AG08395 (cell line): ENCODE data around the gene FHIP2A.
"Not testable (repeated sequence)": the region's sequence is repeated elsewhere in the genome, so short reads cannot be mapped to it uniquely, and the experiment has no call there.

Experiments
- DNase-seq: peaks from one replicate; pipeline ENCODE4 v3.0.0; 2012; ENCODE audit warnings: mixed read lengths, low spot score

FHIP2A gene

DNA sequence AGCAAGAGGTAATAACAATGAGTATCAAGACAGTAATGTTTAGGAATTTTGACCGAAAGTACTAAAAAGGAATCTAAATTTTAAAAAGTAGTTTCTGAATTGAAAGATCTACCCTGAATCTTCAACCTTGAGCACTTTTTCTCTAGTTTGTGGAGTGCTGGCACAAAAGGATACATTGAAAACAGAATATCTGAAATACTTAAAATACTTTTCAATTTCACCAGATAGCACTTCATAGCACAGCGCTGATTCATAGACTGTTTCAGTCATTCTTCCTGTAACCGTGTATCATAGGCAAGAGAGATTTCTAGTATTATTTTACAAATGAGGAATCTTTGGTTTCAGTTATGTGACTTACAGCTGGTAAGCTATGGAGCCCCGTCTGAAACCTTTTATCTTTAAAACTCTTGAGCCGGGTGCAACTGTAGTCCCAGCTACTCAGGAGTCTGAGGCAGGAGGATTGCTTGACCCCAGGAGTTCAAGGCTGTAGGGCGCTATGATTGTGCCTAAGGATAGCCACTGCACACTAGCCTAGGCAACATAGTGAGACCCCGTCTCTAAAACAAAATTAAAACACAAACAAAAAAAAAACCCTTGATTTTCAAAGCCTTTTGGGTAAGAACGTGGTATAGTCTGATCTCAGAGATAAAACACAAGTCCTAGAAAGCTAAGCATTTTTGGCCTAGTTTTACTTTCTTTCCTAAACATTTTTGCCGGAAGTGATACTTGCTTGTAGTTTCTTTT, 35.1 kb downstream of the FHIP2A start:
- peak; percentile 71 for DNase-seq

DNA sequence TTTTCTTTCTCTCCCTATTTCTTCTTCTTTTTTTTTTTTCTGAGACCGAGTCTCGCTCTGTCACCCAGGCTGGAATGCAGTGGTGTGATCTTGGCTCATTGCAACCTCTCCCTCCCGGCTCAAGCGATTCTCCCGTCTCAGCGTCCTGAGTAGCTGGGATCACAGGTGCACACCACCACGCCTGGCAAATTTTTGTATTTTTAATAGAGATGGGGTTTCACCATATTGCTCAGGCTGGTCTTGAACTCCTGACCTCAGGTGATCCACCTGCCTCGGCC, 35.6 kb downstream of the FHIP2A start:
- DNase-seq: not testable (repeated sequence)

DNA sequence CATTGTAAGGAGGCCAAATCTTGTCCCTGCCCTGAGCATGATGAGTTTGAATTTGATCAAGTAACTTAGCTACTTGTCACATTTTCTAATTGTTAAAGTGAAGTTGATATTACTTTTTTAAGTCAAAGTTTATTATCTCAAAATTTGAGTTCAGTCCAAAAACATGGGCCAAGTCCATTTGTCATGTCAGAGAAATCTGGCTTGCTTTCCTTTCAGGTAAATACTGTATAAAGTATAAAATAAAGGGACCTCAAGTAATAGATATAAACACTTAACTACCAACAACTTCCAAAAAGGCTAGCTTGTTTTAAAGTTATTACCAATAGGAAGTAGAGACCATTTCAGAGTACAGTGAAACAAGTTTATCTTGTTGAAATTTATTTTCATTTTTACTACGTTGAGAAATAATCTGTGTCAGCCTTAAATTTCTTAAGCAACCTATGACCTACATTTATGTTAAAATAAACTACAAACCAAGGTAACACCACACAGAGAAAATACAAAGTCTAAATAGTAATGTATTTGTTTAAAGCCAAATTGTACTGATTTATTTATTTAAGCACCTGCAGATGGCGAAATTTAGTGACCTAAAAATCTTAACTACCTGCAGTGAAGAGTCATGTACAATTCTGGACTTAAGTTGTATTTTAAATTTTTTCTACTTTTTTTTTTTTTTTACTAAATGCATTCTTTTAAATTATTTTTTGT, 36.5 kb downstream of the FHIP2A start:
- no peak for DNase-seq

DNA sequence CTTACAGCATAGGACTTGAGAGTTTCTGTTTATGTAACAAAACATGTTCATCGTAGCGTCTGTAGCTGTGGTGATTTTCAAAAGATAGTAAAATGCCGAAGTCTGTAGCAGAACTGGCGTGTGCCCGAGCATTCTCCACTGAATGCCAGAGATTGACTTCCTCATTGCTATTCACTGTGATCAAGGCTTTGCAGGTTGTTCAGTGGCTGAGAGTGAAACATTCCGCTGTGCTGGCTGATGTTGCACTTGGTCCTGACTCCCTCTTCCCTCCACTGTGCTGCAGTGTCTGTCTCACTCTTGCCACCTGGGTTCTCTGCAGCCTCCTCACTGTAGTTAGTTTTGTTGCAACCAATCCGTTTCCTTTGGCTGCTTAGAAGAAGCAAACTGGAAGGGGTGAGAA, 37.6 kb downstream of the FHIP2A start:
- no peak for DNase-seq

DNA sequence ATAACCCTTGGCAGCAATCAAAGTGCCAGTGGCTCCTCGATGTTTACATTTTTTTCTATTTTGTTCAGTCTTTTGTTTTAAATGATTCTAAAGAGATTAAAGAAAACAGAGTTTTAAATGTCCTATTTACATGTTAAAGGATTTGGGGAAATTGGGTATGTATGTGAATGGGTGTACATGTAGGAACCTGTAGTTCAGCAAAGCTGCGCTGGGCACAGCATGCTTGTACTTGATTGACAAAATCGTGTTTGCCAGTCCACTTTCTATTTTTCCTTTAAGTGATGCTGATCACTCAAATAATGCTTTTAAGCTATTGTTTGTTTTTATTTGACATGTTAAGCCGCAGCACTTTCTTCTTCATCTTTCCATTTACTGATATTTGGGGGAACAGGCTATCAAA, 40.9 kb downstream of the FHIP2A start:
- DNase-seq: no peak

DNA sequence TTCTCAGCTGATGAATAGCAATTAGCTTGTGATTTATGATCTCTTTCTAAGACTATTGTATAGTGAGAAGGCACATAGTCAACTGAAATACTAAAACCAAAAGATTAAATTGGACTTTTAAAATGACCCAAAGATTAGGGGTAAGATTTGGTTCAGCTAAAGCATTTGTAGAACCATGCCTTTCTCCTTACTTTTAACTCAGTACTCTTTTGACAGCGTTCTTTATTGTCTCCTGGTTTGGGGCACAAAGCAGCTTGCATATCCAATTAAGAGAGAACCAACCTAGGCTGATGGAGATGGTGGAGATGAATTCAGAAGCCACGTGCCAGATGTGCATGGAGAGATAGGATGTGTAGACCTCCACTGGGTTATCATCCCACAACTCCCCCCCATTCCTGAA, 45.8 kb downstream of the FHIP2A start:
- DNase-seq: no peak

DNA sequence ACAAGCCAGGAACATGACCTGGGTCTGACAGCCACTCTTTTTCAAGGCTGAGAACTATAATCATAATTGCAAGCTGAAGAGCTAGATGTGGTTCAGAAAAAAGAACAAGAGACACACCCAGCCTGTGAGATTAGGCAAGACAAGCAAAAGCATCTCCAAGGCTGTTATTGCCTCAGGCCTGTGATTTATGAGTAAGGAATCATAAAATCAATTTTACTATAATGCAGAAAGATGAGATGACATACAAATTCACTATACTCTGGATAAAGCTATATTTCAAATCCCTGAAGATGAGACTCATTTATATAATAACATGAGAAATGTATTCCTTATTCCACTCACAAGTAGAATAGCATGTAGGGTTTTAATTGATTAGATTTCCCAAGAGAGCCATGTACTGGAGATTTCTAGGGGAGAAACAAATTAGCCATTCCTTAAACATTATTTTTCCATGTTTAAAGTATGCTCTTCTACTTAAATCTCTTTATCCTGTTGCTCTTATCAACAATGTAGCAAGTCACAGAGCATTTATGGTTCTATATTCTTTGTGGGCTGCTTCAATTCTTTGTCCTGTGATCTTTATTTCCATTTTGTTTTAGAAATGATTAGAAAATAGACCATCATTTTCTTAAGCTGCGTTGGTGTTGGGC, 47.4 kb downstream of the FHIP2A start:
- DNase-seq: peak; percentile 47

DNA sequence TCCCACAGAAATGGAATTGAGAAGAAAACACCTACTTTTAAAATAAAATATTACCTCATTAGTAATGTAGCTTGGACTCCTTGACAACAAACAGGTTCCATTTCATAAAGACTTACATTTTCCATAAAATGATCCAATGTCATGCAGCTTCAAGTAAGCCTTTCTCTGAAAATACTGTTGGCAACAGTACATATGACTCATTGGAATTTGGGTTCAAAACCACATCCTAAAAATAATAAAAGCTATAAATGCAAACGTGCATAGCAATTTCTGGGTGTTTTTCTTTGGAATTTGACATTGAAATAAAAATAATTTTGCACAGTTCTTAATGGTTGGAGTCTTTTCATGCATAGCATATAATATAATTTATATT, 47.9 kb downstream of the FHIP2A start:
- DNase-seq: peak; percentile 57

DNA sequence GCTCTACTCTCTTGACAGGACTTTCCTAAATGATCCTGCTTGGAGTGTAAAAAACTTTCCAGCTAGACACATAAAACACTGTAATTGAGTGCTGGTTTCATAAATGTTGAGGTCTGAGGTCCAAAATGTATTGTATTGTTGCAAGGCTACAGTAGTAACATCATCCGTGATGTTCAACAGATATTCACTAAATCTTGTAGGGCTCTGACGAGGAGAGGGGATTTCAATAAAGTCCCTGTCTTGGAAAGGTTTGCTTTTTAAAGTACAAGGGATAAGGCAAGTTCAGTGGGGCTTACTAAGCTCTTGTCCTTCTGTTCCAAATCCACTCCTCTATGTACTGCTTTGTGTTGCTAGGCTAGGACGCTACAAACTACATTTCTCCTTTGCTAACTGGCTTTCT, 48.9 kb downstream of the FHIP2A start:
- no peak for DNase-seq

DNA sequence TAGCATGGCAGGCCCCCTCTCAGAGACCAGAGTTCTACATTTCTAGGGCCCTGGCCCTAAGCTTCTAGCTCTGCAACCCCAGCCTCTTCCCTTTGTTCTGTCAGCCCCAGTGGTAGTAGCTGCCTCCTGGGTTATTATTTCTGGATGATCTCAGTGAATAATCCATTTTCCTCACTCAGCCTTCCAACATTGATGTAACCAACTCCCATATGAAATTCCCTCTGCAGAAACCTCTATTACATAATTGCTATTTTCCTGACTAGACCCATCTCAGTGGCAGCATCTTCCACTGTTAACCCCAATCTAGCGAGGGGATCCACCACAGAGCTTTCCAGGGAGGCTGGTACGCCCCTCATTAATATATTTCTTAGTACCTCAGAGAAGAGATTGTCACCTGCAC, 49.8 kb downstream of the FHIP2A start:
- no peak for DNase-seq
